NB4 (cell line): Measurements from ENCODE around the gene FOXS1.

Experiments used
- POLR2A ChIP-seq: IDR thresholded peaks from 2 replicates; pipeline ENCODE4 v1.6.1; 2011; ENCODE audit warnings: mild to moderate bottlenecking; ENCODE audit not compliant: insufficient read length; ENCODE audit errors: extremely low read depth
- TF ChIP-seq, protein P1 (sequence below): IDR thresholded peaks from one replicate; pipeline ENCODE4 v1.5.1; 2012; ENCODE audit warnings: low read depth, low read length
- TF ChIP-seq, protein P2 (sequence below): IDR thresholded peaks from 2 replicates; pipeline ENCODE4 v1.6.1; 2011; ENCODE audit warnings: low read depth, low read length

DNA sequence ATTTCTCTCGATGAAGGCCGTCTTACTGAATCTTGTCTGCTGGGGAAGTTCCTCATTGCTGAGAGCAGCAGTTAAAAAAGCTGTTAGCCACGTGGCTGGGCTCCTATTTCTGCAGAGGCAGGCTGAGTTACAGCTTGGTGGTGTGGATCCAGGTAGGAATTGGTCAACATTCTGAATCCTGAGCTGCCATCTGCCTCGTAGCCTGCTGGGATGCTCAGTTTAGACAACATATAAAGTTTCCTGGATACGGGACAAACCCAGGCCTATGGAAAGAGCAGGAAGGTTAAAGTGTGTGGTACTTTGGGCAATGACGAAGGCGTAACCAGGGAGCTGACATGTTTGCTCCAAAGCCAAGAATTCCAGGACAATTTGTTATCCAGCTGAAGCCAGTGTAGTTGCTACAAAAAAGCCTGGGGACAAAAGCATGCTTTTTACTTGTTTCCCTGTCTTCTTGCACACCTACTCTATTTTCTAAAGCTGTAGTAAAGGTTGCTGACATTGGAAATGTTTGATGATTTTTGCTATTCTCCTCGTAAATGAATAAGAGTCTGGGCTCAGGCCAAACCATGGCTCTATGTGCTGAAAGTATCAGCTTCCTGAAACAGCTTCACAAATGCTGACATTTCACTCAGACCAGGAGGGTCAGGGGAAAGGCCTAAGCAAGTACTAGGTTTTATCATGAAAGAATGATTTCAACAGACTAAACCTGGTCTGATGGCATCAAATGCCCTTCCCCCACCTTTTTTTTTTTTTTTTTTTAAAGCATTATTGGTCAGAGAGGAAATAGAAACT is 38.6 kb downstream of the FOXS1 start:
- TF ChIP-seq, protein P1, sequence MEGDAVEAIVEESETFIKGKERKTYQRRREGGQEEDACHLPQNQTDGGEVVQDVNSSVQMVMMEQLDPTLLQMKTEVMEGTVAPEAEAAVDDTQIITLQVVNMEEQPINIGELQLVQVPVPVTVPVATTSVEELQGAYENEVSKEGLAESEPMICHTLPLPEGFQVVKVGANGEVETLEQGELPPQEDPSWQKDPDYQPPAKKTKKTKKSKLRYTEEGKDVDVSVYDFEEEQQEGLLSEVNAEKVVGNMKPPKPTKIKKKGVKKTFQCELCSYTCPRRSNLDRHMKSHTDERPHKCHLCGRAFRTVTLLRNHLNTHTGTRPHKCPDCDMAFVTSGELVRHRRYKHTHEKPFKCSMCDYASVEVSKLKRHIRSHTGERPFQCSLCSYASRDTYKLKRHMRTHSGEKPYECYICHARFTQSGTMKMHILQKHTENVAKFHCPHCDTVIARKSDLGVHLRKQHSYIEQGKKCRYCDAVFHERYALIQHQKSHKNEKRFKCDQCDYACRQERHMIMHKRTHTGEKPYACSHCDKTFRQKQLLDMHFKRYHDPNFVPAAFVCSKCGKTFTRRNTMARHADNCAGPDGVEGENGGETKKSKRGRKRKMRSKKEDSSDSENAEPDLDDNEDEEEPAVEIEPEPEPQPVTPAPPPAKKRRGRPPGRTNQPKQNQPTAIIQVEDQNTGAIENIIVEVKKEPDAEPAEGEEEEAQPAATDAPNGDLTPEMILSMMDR: no peak
- no peak for TF ChIP-seq POLR2A
- TF ChIP-seq, protein P2, sequence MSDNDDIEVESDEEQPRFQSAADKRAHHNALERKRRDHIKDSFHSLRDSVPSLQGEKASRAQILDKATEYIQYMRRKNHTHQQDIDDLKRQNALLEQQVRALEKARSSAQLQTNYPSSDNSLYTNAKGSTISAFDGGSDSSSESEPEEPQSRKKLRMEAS: peak; percentile 80
